Chondrocyte (in vitro differentiated cells): ENCODE data around the gene SUMO3. TPM values are rescaled to one million over a fixed set of nuclear protein-coding genes. Genes with fewer than 3 reads are reported as not detected.
A peak's percentile ranks its signal among the peaks of the same experiment; 100 is the strongest.

Experiments
- DNase-seq: peaks from one replicate; pipeline ENCODE4 v3.0.0; 2021; ENCODE audit warnings: mixed read lengths, low spot score
- H3K27ac Mint-ChIP-seq: one replicate; pipeline ENCODE4 v1.8.0; 2021; ENCODE audit warnings: mild to moderate bottlenecking, moderate library complexity, mixed read lengths; ENCODE audit not compliant: unreplicated experiment
- H3K27me3 Mint-ChIP-seq: 2 replicates; pipeline ENCODE4 v1.8.0; 2021; ENCODE audit warnings: low read depth, mixed read lengths
- H3K36me3 Mint-ChIP-seq: 2 replicates; pipeline ENCODE4 v1.8.0; 2021; ENCODE audit warnings: low read depth, mixed read lengths
- H3K4me1 Mint-ChIP-seq: 2 replicates; pipeline ENCODE4 v1.8.0; 2021; ENCODE audit warnings: low read depth, mild to moderate bottlenecking, mixed read lengths
- H3K4me3 Mint-ChIP-seq: one replicate; pipeline ENCODE4 v1.8.0; 2021; ENCODE audit warnings: mild to moderate bottlenecking, moderate library complexity, mixed read lengths; ENCODE audit not compliant: unreplicated experiment
- H3K9me3 Mint-ChIP-seq: 2 replicates; pipeline ENCODE4 v1.8.0; 2021; ENCODE audit warnings: low read depth, mixed read lengths
- total RNA-seq: library from RNA; stranded (reverse); gene quantifications from 3 replicates; pipeline ENCODE4 v1.2.1, GENCODE V29; 2021
- TF ChIP-seq, protein P1 (sequence below): fragments of 200-600 bp; sonication (generic); IDR thresholded peaks from 2 replicates; pipeline ENCODE4 v1.5.0; 2021; ENCODE audit warnings: antibody characterized with exemption, mild to moderate bottlenecking, moderate library complexity

Gene SUMO3
- total RNA-seq, 1 donor from 2014 or later: 51.3 TPM

DNA sequence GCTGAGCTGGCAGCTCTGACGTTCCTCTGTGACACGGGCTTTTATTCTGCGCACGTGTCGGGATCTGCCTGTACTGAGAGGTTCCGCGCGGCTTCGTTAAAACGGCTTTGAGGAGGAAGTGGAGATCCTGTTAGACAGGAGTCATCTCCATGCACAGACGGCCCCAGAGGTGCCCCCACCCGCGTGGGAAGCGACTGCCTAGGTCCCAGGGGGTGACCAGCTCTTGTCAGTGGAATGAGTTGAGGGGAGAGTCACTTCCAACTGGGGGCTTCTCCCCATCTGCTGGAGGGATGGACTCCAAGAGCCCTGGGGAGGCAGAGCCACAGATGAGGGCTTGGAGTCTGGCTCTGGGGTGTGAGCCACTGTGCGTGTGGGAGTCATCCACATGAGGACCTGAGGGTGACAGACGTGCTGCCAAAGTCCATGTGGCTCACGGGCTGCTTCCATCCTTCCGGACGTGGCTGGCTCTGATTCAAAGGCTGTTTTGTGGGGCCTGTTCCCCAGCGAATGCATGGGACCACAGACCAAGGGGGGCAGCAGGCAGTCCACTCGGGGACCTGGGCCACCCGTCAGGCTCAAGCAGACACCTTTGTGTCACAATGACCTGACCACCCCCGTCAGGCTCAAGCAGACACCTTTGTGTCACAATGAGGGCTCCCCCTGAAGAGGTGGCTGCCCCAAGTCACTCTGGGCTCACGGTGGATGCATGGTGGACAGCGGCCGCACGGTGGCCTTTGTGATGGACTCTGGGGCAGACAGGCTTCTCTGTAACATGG lies 28.8 kb upstream of the SUMO3 start:
- H3K9me3 Mint-ChIP-seq: no peaks in the 10 kb centered on the region
- H3K27me3 Mint-ChIP-seq: peaks cover 9% of the 10 kb centered on the region
- peaks cover 13% of the 10 kb centered on the region for H3K36me3 Mint-ChIP-seq
- no peak overlapping the region for H3K27ac Mint-ChIP-seq
- no peak for DNase-seq
- no peak overlapping the region for H3K4me3 Mint-ChIP-seq
- H3K4me1 Mint-ChIP-seq: peaks cover 18% of the 10 kb centered on the region
- TF ChIP-seq, protein P1, sequence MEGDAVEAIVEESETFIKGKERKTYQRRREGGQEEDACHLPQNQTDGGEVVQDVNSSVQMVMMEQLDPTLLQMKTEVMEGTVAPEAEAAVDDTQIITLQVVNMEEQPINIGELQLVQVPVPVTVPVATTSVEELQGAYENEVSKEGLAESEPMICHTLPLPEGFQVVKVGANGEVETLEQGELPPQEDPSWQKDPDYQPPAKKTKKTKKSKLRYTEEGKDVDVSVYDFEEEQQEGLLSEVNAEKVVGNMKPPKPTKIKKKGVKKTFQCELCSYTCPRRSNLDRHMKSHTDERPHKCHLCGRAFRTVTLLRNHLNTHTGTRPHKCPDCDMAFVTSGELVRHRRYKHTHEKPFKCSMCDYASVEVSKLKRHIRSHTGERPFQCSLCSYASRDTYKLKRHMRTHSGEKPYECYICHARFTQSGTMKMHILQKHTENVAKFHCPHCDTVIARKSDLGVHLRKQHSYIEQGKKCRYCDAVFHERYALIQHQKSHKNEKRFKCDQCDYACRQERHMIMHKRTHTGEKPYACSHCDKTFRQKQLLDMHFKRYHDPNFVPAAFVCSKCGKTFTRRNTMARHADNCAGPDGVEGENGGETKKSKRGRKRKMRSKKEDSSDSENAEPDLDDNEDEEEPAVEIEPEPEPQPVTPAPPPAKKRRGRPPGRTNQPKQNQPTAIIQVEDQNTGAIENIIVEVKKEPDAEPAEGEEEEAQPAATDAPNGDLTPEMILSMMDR: no peak

DNA sequence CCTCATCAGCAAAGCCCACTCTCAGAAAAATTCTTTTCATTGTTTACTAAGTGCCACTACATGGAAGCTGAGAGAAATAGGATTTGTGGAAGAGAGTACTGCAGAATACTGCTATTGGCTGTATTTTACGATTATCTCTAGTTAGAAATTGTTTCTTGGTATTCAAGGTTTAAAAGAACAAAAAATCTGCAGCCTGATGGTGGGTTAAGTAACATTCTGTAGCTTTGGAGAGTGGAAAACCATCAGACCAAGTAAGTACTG lies 28.3 kb upstream of the SUMO3 start:
- Mint-ChIP-seq H3K36me3 (peaks cover 13% of the 10 kb centered on the region), H3K27ac (no peak overlapping the region), H3K4me1 (peaks cover 18% of the 10 kb centered on the region), H3K27me3 (peaks cover 9% of the 10 kb centered on the region), H3K4me3 (no peak overlapping the region), H3K9me3 (no peaks in the 10 kb centered on the region)
- TF ChIP-seq, protein P1: peak; percentile 49
- no peak for DNase-seq

DNA sequence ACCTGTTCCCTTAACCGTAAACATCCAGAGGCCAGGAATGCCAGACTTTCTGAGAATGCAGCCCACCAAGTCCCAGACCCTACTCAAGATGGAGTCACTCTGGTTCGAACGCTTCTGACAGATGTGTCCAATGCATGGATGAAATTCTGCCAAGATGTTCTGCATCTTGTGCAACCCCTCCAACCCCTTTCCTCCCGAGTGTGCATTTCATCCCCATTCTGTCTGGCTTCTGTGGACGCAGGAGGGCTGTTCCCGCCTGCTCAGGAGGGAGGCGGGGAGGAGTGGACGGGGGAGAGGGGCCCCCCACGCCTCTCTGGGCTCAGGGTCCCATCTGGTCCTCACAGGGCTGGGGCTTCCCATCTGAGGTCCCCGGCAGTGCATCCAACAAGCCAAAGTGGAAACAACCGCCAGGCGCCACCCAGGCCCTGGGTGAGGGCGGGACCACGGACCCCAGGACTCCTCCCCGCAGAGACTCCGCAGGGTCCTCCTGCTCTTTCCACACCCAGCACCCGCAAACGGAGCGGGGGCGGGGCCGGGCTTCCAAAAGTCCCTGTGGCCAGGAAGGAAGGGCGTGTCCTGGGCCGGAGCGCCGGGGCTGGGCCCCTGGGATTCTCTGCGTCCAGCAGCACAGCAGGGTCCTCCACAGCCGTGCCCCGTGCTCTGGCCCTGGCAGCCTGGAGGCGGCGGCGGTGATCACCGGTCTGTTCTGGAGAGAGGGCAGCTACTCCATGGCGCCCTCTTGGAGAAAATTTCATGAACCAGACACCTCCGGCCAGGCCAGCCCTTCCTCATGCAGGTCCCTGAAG lies 27.8 kb upstream of the SUMO3 start:
- TF ChIP-seq, protein P1: peak; percentile 76
- H3K4me3 Mint-ChIP-seq: no peak overlapping the region
- no peak overlapping the region for H3K27ac Mint-ChIP-seq

DNA sequence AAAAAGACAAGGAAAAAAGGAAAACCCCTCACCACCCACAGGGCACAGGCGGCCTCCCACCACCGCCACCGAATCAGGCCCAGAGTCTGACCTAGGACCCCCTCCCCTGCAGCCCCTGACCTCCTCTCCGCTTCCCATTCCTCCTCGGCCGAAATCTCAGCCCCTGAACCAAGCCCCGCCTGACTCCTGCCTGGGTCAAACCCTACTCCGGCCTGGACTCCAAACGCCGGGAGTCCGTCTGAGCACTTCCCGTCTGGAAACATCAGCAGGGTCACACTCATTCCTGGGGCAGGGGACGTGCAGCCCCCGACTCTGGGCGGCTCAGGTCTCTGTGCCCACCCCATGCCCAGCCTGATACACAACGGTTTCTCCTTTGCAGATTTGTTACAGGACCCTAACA lies 26.4 kb upstream of the SUMO3 start:
- H3K4me1 Mint-ChIP-seq: peaks cover 18% of the 10 kb centered on the region
- H3K9me3 Mint-ChIP-seq: no peaks in the 10 kb centered on the region
- TF ChIP-seq, protein P1: no peak
- no peak for DNase-seq
- peaks cover 9% of the 10 kb centered on the region for H3K27me3 Mint-ChIP-seq
- H3K27ac Mint-ChIP-seq: no peak overlapping the region
- H3K36me3 Mint-ChIP-seq: peaks cover 5% of the 10 kb centered on the region
- H3K4me3 Mint-ChIP-seq: peak overlapping the region; percentile 25

More for the DNA sequence above, 27.8 kb upstream of the SUMO3 start:
- peaks cover 9% of the 10 kb centered on the region for H3K36me3 Mint-ChIP-seq
- peaks cover 9% of the 10 kb centered on the region for H3K27me3 Mint-ChIP-seq
- no peaks in the 10 kb centered on the region for H3K9me3 Mint-ChIP-seq
- peaks cover 18% of the 10 kb centered on the region for H3K4me1 Mint-ChIP-seq
- no peak for DNase-seq

DNA sequence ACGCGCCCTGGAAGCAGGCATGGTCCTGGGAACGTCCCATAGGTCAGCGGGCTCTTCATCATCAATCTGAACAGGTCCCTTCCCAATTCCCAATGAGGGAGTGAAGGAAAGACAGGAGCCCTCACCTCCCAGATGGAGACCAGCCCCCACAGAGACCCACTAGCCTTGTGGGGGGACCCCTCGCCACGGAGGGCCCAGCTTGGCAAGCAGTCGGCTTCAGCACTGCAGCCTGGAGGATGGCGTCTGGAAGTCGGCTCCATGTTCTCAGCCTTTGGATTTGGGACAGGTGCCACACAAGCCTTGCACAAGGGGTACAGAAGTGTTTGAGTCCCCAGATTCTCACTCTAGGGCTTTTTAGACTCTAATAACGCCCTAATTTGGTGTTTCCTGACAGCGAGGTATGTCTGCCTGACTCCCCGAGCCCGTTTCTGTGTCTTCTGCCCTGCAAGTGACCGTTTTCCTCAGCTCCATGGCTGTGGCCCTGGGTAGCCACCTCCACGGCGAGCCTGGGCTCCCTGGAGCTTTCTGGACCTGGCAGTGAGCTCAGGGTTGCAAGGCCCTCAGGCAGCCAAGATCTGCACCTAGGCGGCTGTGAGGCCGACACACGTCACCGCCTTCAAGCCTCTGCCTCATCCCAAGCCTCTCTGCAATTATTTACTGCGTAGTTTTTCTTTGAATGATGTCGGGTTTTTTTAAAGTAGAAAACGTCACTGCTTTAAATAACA lies 25.0 kb upstream of the SUMO3 start:
- DNase-seq: no peak
- no peaks in the 10 kb centered on the region for H3K36me3 Mint-ChIP-seq
- no peaks in the 10 kb centered on the region for H3K9me3 Mint-ChIP-seq
- peaks cover 18% of the 10 kb centered on the region for H3K4me1 Mint-ChIP-seq
- H3K4me3 Mint-ChIP-seq: no peak overlapping the region
- peaks cover 9% of the 10 kb centered on the region for H3K27me3 Mint-ChIP-seq
- no peak overlapping the region for H3K27ac Mint-ChIP-seq
- TF ChIP-seq, protein P1: no peak
